Colonic mucosa (tissue), 4 donors: ENCODE data around the gene HTR2B. TPM values are rescaled to one million over a fixed set of nuclear protein-coding genes. Genes with fewer than 3 reads are reported as not detected.

Source experiments
- DNase-seq: peaks from one replicate; pipeline ENCODE4 v3.0.0-alpha.2; 2020
- H3K27ac ChIP-seq: fragments of 200-600 bp; one replicate; pipeline ENCODE4 v1.8.0; 2021
- H3K27me3 ChIP-seq: fragments of 200-600 bp; one replicate; pipeline ENCODE4 v1.8.0; 2021
- H3K36me3 ChIP-seq: fragments of 200-600 bp; one replicate; pipeline ENCODE4 v1.8.0; 2021
- H3K4me1 ChIP-seq: fragments of 200-600 bp; one replicate; pipeline ENCODE4 v1.8.0; 2021; ENCODE audit warnings: mild to moderate bottlenecking
- H3K4me3 ChIP-seq: fragments of 200-600 bp; one replicate; pipeline ENCODE4 v1.8.0; 2021
- H3K9ac ChIP-seq, 2 donors: one replicate each; pipeline ENCODE4 v1.7.0; 2013; ENCODE audit warnings: control low read depth in 2 of 2, low read depth in 2 of 2, low read length in 2 of 2
- H3K9me3 ChIP-seq: fragments of 200-600 bp; one replicate; pipeline ENCODE4 v1.8.0; 2021
- CTCF ChIP-seq: fragments of 200-600 bp; IDR thresholded peaks from one replicate; pipeline ENCODE4 v1.8.0; 2022; ENCODE audit warnings: antibody characterized with exemption, mild to moderate bottlenecking
- intact Hi-C: fragments of 100-400 bp; cut with DNase I; formaldehyde crosslinking; loops from one replicate; pipeline ENCODE4 v1.14.1; 2022
- total RNA-seq, 2 donors: library from RNA; stranded (reverse); fragmentation: NEBNext Ultra II Directional in 1 of 2; extraction: Animal tissue kit (Norgen Biotek cat#: 25700) in 1 of 2; gene quantifications; one replicate each; pipeline ENCODE4 v1.2.1, GENCODE V29; 2021
- donor health status: healthy.
- donor health status: DM: no; HTN: no; CAD: no.
- donor health status: DM: no; HTN: no; CAD: no.

HTR2B gene
- total RNA-seq, 2 donors from 2014 or later = 0.27 TPM; not detected in 1

GRCh38 chr2:231161252-231161839, 36.5 kb upstream of the HTR2B start:
- no peaks in the 10 kb centered on the region for H3K9me3 ChIP-seq
- intact Hi-C loops = no loop called here
- no peak for TF ChIP-seq CTCF
- H3K9ac ChIP-seq = no peak overlapping the region
- peak overlapping the region; percentile 0 for H3K27ac ChIP-seq
- no peaks in the 10 kb centered on the region for H3K36me3 ChIP-seq
- DNase-seq = no peak
- no peak overlapping the region for H3K4me3 ChIP-seq
- H3K27me3 ChIP-seq = no peaks in the 10 kb centered on the region
- H3K4me1 ChIP-seq = no peaks in the 10 kb centered on the region

- H3K9me3 ChIP-seq = no peaks in the 10 kb centered on the region
- H3K4me1 ChIP-seq = no peaks in the 10 kb centered on the region
- DNase-seq = no peak
- H3K4me3 ChIP-seq = no peak overlapping the region
- intact Hi-C loops = no loop called here
- H3K36me3 ChIP-seq = no peaks in the 10 kb centered on the region
- no peak overlapping the region for H3K9ac ChIP-seq
- no peak for TF ChIP-seq CTCF
- H3K27me3 ChIP-seq = no peaks in the 10 kb centered on the region
- peak overlapping the region; percentile 0 for H3K27ac ChIP-seq
Measured at GRCh38 chr2:231160701-231161100, 35.9 kb upstream of the HTR2B start.

GRCh38 chr2:231159306-231159705, 34.5 kb upstream of the HTR2B start:
- DNase-seq = no peak
- TF ChIP-seq CTCF = no peak
- H3K36me3 ChIP-seq = no peaks in the 10 kb centered on the region
- no peaks in the 10 kb centered on the region for H3K4me1 ChIP-seq
- no peak overlapping the region for H3K27ac ChIP-seq
- H3K27me3 ChIP-seq = no peaks in the 10 kb centered on the region
- no peaks in the 10 kb centered on the region for H3K9me3 ChIP-seq
- H3K4me3 ChIP-seq = no peak overlapping the region
- intact Hi-C loops = no loop called here
- no peak overlapping the region for H3K9ac ChIP-seq

- no peaks in the 10 kb centered on the region for H3K36me3 ChIP-seq
- intact Hi-C loops = no loop called here
- no peak for DNase-seq
- no peaks in the 10 kb centered on the region for H3K4me1 ChIP-seq
- no peaks in the 10 kb centered on the region for H3K9me3 ChIP-seq
- no peak overlapping the region for H3K27ac ChIP-seq
- H3K9ac ChIP-seq = no peak overlapping the region
- no peaks in the 10 kb centered on the region for H3K27me3 ChIP-seq
- TF ChIP-seq CTCF = no peak
- no peak overlapping the region for H3K4me3 ChIP-seq
Measured at GRCh38 chr2:231152800-231153557, 28.1 kb upstream of the HTR2B start.

- H3K27ac ChIP-seq = no peak overlapping the region
- no peaks in the 10 kb centered on the region for H3K4me1 ChIP-seq
- H3K9me3 ChIP-seq = no peaks in the 10 kb centered on the region
- no peak overlapping the region for H3K9ac ChIP-seq
- no peaks in the 10 kb centered on the region for H3K36me3 ChIP-seq
- TF ChIP-seq CTCF = no peak
- DNase-seq = no peak
- no peak overlapping the region for H3K4me3 ChIP-seq
- intact Hi-C loops = no loop called here
- H3K27me3 ChIP-seq = no peaks in the 10 kb centered on the region
Measured at GRCh38 chr2:231146665-231147064, 21.8 kb upstream of the HTR2B start.
